Mesendoderm (in vitro differentiated cells): ENCODE data around the gene KCND3.

ENCODE experiments used
- DNase-seq: peaks from one replicate; pipeline ENCODE4 v3.0.0; 2013
- H2AK5ac ChIP-seq: 2 replicates; pipeline ENCODE4 v1.6.1; 2013; ENCODE audit warnings: low read length, inconsistent platforms
- H2BK120ac ChIP-seq: 2 replicates; pipeline ENCODE4 v1.6.1; 2013; ENCODE audit warnings: low read depth, mild to moderate bottlenecking, low read length, moderate library complexity, mixed read lengths
- H2BK15ac ChIP-seq: replicated peaks from 2 replicates; pipeline ENCODE4 v1.6.1; 2013; ENCODE audit warnings: low read depth, mild to moderate bottlenecking, moderate library complexity
- H2BK5ac ChIP-seq: 2 replicates; pipeline ENCODE4 v1.6.1; 2013; ENCODE audit warnings: low read length, inconsistent platforms
- H3K18ac ChIP-seq: 2 replicates; pipeline ENCODE4 v1.6.1; 2013; ENCODE audit warnings: mild to moderate bottlenecking, low read length, mixed read lengths
- H3K23ac ChIP-seq: one replicate; pipeline ENCODE4 v1.6.1; 2013; ENCODE audit warnings: low read length
- H3K27ac ChIP-seq: 2 replicates; pipeline ENCODE4 v1.5.1; 2013; ENCODE audit warnings: low read depth, mild to moderate bottlenecking, inconsistent platforms, low read length, moderate library complexity
- H3K27me3 ChIP-seq: 2 replicates; pipeline ENCODE4 v1.6.1; 2013; ENCODE audit warnings: low read length, control low read depth, mild to moderate bottlenecking, inconsistent platforms; ENCODE audit not compliant: insufficient read depth, poor library complexity
- H3K36me3 ChIP-seq: 2 replicates; pipeline ENCODE4 v1.6.1; 2013; ENCODE audit warnings: low read length, inconsistent platforms; ENCODE audit not compliant: control insufficient read depth, insufficient read depth
- H3K4ac ChIP-seq: one replicate; pipeline ENCODE4 v1.6.1; 2013; ENCODE audit warnings: low read depth, mild to moderate bottlenecking, low read length, moderate library complexity
- H3K4me1 ChIP-seq: 2 replicates; pipeline ENCODE4 v1.6.1; 2013; ENCODE audit warnings: low read depth, low read length, inconsistent platforms; ENCODE audit not compliant: control insufficient read depth
- H3K4me2 ChIP-seq: 2 replicates; pipeline ENCODE4 v1.6.1; 2013; ENCODE audit warnings: low read length
- H3K4me3 ChIP-seq: 2 replicates; pipeline ENCODE4 v1.5.1; 2013; ENCODE audit warnings: mild to moderate bottlenecking, low read length
- H3K56ac ChIP-seq: one replicate; pipeline ENCODE4 v1.6.1; 2013; ENCODE audit warnings: low read length
- H3K79me1 ChIP-seq: 2 replicates; pipeline ENCODE4 v1.6.1; 2013; ENCODE audit warnings: low read length, inconsistent platforms
- H3K79me2 ChIP-seq: 2 replicates; pipeline ENCODE4 v1.6.1; 2013; ENCODE audit warnings: mild to moderate bottlenecking, low read length; ENCODE audit not compliant: control insufficient read depth, insufficient read depth
- H3K9ac ChIP-seq: 2 replicates; pipeline ENCODE4 v1.6.1; 2013; ENCODE audit warnings: low read length, inconsistent platforms
- H4K5ac ChIP-seq: one replicate; pipeline ENCODE4 v1.6.1; 2013; ENCODE audit warnings: low read length
- H4K8ac ChIP-seq: one replicate; pipeline ENCODE4 v1.6.1; 2013; ENCODE audit warnings: low read depth, mild to moderate bottlenecking, control low read depth, low read length, moderate library complexity
- WGBS: extraction: QIAGEN DNeasy Blood & Tissue Kit; methylation state at CpG from one replicate; pipeline ENCODE4 v1.1.7; 2013; ENCODE audit warnings: low lambda C conversion rate, missing lambda C conversion rate; ENCODE audit not compliant: insufficient coverage; ENCODE audit errors: extremely low coverage; 5-methylcytosine and 5-hydroxymethylcytosine counted together

Gene KCND3

DNA sequence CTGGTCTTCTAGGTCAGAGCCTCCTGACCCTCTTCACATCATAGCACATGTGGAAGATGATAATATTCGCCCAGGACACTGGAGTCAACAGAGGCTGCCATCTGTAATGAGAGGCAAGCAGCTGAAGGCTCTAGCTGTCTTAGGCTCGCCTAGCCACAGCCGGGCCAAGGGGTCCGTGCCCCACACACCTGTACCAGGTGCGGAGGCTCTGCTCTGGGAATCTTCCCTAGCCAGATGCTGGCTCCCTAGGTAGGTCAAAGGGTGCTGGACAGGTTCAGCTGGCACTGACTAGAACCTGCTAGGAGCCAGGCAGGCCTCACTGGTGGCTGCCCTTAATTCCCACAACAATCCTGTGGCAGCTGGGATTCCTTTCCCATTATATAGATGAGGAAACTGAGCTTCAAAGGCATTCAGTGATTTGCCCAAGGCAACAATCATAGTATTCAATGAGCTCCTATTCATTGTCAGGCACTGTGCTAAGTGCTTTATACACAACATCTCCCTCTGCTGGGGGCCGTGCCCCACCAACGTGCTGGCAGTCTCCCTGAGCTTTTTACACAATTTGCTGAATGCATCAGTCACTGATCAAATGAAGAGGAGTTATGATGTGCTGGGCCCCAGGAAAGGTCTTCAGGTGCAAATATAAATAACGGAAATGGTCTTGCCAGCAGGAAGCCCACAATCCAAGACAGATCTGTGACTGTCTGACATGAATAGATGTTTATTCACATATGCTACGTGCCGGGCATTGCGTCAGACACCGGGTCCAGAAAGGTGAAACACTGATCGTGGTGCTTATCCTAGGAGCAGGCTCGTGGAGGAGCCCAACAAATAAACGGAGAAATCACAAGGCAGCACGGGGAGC is 175.8 kb downstream of the KCND3 start:
- H3K79me2 ChIP-seq: no peaks in the 10 kb centered on the region
- H3K18ac ChIP-seq: no peak overlapping the region
- H2BK5ac ChIP-seq: no peak overlapping the region
- H3K36me3 ChIP-seq: no peaks in the 10 kb centered on the region
- H3K27ac ChIP-seq: no peak overlapping the region
- H3K79me1 ChIP-seq: no peaks in the 10 kb centered on the region
- H4K8ac ChIP-seq: no peak overlapping the region
- H3K4me3 ChIP-seq: no peak overlapping the region
- no peak overlapping the region for H4K5ac ChIP-seq
- H2BK15ac ChIP-seq: no peak overlapping the region
- H3K4me2 ChIP-seq: no peak overlapping the region
- H2AK5ac ChIP-seq: no peak overlapping the region
- no peak overlapping the region for H3K56ac ChIP-seq
- peak; percentile 23 for DNase-seq
- no peak overlapping the region for H2BK120ac ChIP-seq
- no CpG with 5 or more reads among the region's 16 CpGs for WGBS
- H3K27me3 ChIP-seq: no peaks in the 10 kb centered on the region
- no peak overlapping the region for H3K4ac ChIP-seq
- no peak overlapping the region for H3K9ac ChIP-seq
- no peaks in the 10 kb centered on the region for H3K4me1 ChIP-seq
- H3K23ac ChIP-seq: no peak overlapping the region

DNA sequence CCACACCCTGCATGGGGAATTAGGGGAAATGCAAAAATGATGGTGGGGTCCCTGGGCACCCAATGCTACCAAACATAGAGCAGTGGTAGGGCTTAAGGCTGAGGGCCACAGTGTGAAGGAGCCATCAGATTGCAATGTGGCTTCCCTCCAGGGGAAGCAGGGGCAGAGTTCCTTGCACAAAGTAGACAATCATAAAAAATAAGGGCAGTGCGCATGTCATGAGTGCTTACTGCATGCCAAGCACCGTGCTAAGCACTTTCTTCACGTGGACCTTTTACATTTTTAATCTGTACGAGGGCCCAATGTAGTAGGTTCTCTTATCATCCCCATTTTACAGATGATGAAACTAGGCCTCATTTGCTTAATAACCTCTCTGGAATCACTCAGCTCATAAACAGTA is 177.2 kb downstream of the KCND3 start:
- Histone ChIP-seq H4K5ac (no peak overlapping the region), H2AK5ac (no peak overlapping the region), H3K56ac (no peak overlapping the region), H4K8ac (no peak overlapping the region), H3K4ac (no peak overlapping the region), H3K27ac (no peak overlapping the region), H3K9ac (no peak overlapping the region), H3K4me2 (no peak overlapping the region), H3K18ac (no peak overlapping the region), H2BK5ac (no peak overlapping the region), H3K4me3 (no peak overlapping the region), H3K79me2 (no peaks in the 10 kb centered on the region), H2BK120ac (no peak overlapping the region), H3K79me1 (no peaks in the 10 kb centered on the region), H3K27me3 (no peaks in the 10 kb centered on the region), H3K23ac (no peak overlapping the region), H3K36me3 (no peaks in the 10 kb centered on the region), H3K4me1 (no peaks in the 10 kb centered on the region), H2BK15ac (no peak overlapping the region)
- no CpG with 5 or more reads among the region's 4 CpGs for WGBS
- DNase-seq: no peak

DNA sequence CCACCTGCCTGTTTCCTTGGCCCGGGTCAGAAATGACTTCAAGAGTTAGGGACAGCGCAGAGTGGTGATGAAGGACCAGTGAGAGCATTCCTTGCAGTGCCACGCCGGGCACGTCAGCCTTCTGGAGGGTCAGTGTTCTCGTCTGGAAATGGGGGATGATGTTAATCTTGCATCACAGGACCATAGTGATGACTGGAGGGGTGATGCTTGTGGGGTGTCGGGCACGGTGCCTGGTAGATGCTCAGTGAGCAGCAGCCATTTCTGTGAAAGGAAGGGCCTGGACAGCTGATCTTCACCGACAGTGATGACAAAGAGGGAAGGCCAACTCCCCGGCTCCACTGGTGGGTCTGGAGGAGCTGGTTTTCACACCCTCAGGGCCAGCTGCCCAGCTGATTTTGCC is 177.6 kb downstream of the KCND3 start:
- no peak overlapping the region for H3K4ac ChIP-seq
- DNase-seq: no peak
- no peak overlapping the region for H3K23ac ChIP-seq
- H3K4me1 ChIP-seq: no peaks in the 10 kb centered on the region
- H3K4me2 ChIP-seq: no peak overlapping the region
- no peak overlapping the region for H2BK5ac ChIP-seq
- H2BK120ac ChIP-seq: no peak overlapping the region
- no peaks in the 10 kb centered on the region for H3K27me3 ChIP-seq
- WGBS: no CpG with 5 or more reads among the region's 10 CpGs
- H3K18ac ChIP-seq: no peak overlapping the region
- H4K8ac ChIP-seq: no peak overlapping the region
- no peak overlapping the region for H3K27ac ChIP-seq
- H4K5ac ChIP-seq: no peak overlapping the region
- H3K36me3 ChIP-seq: no peaks in the 10 kb centered on the region
- H2BK15ac ChIP-seq: no peak overlapping the region
- H3K79me2 ChIP-seq: no peaks in the 10 kb centered on the region
- no peak overlapping the region for H2AK5ac ChIP-seq
- H3K4me3 ChIP-seq: no peak overlapping the region
- H3K56ac ChIP-seq: no peak overlapping the region
- no peaks in the 10 kb centered on the region for H3K79me1 ChIP-seq
- H3K9ac ChIP-seq: no peak overlapping the region

DNA sequence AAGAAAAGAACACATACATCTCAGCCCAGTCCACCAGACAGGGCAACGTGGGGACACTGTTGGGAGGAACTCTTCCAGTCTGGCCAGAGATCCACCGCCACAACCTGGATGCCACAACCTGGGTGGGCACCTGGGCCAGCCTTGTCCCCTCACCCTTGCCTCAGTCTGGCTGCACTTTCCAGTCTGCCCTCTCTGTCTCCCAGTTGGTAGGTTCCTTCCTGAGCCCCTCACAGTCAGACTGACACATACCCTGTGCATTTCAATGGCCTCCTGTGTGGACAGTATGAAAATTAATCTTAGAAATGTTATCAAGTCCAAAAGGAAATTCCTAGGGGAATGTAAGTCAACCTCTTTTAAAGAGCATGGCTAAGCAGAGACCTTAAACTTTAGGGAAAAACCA is 184.2 kb downstream of the KCND3 start:
- H2AK5ac ChIP-seq: no peak overlapping the region
- H3K27ac ChIP-seq: no peak overlapping the region
- H3K36me3 ChIP-seq: no peaks in the 10 kb centered on the region
- no peak overlapping the region for H3K4me2 ChIP-seq
- no peaks in the 10 kb centered on the region for H3K79me1 ChIP-seq
- H3K27me3 ChIP-seq: no peaks in the 10 kb centered on the region
- no peak overlapping the region for H3K18ac ChIP-seq
- no peak overlapping the region for H2BK15ac ChIP-seq
- no peak overlapping the region for H3K4ac ChIP-seq
- H4K5ac ChIP-seq: no peak overlapping the region
- no peak overlapping the region for H3K56ac ChIP-seq
- H2BK5ac ChIP-seq: no peak overlapping the region
- H3K79me2 ChIP-seq: no peaks in the 10 kb centered on the region
- no peaks in the 10 kb centered on the region for H3K4me1 ChIP-seq
- no peak overlapping the region for H4K8ac ChIP-seq
- no peak overlapping the region for H2BK120ac ChIP-seq
- WGBS: no CpG with 5 or more reads among the region's 2 CpGs
- DNase-seq: no peak
- no peak overlapping the region for H3K4me3 ChIP-seq
- no peak overlapping the region for H3K23ac ChIP-seq
- no peak overlapping the region for H3K9ac ChIP-seq

DNA sequence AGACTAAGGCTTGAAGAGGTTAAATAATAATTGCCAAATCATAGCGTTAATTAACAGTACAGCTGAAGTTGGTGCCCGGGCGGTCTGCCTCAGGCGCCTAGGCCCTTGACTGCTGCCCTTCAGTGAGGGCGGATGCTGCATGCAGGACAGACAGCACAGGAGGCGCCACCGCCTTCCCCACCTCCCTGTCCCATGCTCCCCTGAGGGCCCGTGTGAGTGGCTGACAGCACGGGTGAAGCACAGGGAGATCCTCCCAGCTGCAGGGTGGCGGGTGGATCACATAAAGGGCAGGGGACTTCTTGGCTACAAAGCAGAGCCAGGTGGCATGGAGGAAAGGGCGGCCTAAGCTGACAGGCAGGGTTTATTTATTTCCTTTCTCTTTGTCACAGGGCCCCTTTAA is 184.7 kb downstream of the KCND3 start:
- H3K4me2 ChIP-seq: no peak overlapping the region
- no peak overlapping the region for H2AK5ac ChIP-seq
- H3K56ac ChIP-seq: no peak overlapping the region
- H3K23ac ChIP-seq: no peak overlapping the region
- H3K9ac ChIP-seq: no peak overlapping the region
- H3K27ac ChIP-seq: no peak overlapping the region
- no peak overlapping the region for H4K5ac ChIP-seq
- no peak overlapping the region for H3K4ac ChIP-seq
- no peak for DNase-seq
- H2BK5ac ChIP-seq: no peak overlapping the region
- no peak overlapping the region for H4K8ac ChIP-seq
- H3K79me2 ChIP-seq: no peaks in the 10 kb centered on the region
- H3K18ac ChIP-seq: no peak overlapping the region
- H3K79me1 ChIP-seq: no peaks in the 10 kb centered on the region
- no peaks in the 10 kb centered on the region for H3K36me3 ChIP-seq
- H3K27me3 ChIP-seq: no peaks in the 10 kb centered on the region
- no peaks in the 10 kb centered on the region for H3K4me1 ChIP-seq
- H3K4me3 ChIP-seq: no peak overlapping the region
- H2BK15ac ChIP-seq: no peak overlapping the region
- no CpG with 5 or more reads among the region's 11 CpGs for WGBS
- no peak overlapping the region for H2BK120ac ChIP-seq

DNA sequence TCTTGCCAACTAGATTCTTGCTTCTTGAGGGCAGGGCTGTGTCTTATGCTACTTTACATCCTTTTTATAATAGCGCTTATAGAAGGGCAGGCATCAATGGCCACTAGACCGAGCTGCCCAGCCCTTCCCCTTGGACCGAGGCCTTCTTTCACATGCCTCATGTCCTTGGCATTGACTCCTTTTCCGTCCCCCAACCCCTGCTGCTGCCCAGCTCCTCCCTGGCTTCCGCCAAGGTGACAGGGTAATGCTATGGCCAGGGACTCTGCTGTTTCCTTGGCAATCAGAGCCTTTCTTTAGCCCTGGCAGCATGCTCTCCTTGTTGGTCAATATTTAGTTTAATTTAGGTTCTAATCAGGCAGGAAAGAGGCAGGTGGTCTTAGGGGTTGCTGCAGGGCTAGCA is 185.5 kb downstream of the KCND3 start:
- WGBS: no CpG with 5 or more reads among the region's 5 CpGs

More for the DNA sequence above, 185.5 kb downstream of the KCND3 start:
- Histone ChIP-seq H3K79me1 (no peaks in the 10 kb centered on the region), H3K18ac (no peak overlapping the region), H3K27ac (no peak overlapping the region), H3K56ac (no peak overlapping the region), H2BK15ac (no peak overlapping the region), H4K8ac (no peak overlapping the region), H3K4me2 (no peak overlapping the region), H3K4ac (no peak overlapping the region), H3K27me3 (no peaks in the 10 kb centered on the region), H2AK5ac (no peak overlapping the region), H2BK120ac (no peak overlapping the region), H3K23ac (no peak overlapping the region), H3K4me3 (no peak overlapping the region), H4K5ac (no peak overlapping the region), H3K9ac (no peak overlapping the region), H2BK5ac (no peak overlapping the region), H3K4me1 (no peaks in the 10 kb centered on the region), H3K79me2 (no peaks in the 10 kb centered on the region), H3K36me3 (no peaks in the 10 kb centered on the region)
- DNase-seq: no peak
